ENCODE data around the gene RCOR1. TPM values are rescaled to one million over a fixed set of nuclear protein-coding genes. Genes with fewer than 3 reads are reported as not detected.

Gene RCOR1
- total RNA-seq = 10 to 100 TPM; 16.1 to 16.2 TPM

DNA sequence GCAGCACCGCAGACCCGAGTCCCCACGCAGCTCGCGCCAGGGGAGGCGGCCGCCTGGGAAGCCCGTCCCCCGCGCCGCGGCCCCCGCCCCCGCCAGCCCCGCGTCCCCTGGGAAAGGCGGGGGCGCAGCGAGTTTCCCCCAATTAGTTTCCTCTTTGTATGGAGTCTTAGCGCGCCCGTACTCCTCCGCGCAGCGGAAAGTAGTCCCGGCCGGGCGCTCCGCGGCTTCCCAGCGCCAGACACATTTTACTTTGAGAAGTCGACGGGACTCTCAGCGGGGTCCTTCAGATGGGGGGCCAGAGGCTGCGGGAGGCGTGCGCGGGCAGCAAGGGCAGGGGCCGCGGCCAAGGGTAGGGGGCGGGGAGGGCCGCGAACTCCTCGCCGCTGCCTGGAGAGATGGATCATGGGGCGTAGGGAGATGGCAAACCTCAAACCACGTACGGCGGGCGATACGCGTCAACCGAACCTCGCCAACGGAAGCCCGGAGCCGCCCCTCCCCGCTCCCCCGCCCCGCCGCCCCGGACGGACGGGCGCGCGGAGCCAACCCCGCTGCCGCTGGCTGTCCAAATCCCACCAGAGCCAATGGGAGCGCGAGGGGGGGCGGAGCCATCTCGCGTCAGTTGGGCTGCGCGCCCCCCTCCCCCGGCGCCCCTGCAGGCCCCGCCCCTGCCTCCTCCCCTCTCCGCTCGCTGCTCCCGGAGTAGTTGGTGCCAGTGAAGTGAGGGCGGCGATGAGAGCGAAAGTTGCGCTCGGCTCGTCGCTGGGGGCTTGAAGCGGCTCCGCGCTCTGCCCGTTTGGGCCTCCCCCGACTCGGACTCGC, at the start of gene RCOR1:
Gene RCOR1, plus strand, starts transcription at position 706 of the 819 bp plus-strand sequence. CDS start 238 bp downstream, outside the sequence.
- peak; percentile 93 for ATAC-seq
- POLR2A ChIA-PET = interaction anchor here (0.6 to 1.6 kb wide), 5 partner anchors 11 to 192 kb away, joined by 3 to 7 read pairs (median 3); no protein-coding TSS in a partner anchor

DNA sequence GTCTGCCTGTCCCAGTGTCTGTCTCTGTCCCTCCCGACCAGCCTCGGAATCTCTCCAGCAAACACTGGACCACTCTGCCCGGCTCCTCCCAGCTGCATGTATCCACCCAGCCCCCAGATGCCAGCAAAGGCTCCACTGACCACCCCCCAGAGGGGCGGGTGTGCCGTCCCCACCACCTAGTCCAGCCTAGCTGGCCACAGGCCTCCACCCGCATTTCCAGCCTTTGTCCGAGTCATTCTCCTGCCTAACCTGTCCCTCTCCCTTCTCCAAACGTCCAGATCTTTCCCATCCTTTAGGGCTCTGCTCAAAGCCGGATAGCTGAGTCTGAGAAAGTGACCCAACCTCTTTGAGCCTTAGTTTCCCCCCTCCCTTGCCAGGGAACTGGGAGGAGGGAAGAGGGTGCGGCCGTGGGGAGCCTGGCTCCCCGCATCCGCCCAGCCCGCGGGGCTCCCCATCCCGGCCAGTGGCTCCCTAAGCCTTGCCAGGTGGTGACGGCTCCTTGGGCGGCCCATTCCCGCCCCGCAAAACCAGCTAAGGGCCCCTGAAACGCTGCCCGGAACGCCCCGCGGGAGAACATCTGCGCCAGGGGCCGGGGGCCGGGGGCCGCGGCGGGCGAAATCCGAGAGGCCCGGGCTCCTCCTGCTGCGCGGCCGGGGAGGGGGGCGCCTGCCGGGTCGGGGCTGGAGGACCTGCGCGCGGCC, 48.3 kb upstream of the RCOR1 start:
- Mint-ChIP-seq H3K4me3 (no peak overlapping the region), H3K36me3 (ENCODE audit: low read depth) (no peaks in the 10 kb centered on the region), H3K9me3 (no peaks in the 10 kb centered on the region), H3K27me3 (peaks cover 26% of the 10 kb centered on the region), H3K4me1 (ENCODE audit: low read depth) (peaks cover 2% of the 10 kb centered on the region), H3K27ac (no peak overlapping the region)
- intact Hi-C loops (cut with micrococcal nuclease) = no loop called here
- ChIA-PET POLR2A (no interaction called here), CTCF (interaction anchor here (0.9 to 1.3 kb wide), 2 partner anchors 21 to 27 kb away, joined by 3 read pairs; no protein-coding TSS in a partner anchor)
- TF ChIP-seq, protein P1, sequence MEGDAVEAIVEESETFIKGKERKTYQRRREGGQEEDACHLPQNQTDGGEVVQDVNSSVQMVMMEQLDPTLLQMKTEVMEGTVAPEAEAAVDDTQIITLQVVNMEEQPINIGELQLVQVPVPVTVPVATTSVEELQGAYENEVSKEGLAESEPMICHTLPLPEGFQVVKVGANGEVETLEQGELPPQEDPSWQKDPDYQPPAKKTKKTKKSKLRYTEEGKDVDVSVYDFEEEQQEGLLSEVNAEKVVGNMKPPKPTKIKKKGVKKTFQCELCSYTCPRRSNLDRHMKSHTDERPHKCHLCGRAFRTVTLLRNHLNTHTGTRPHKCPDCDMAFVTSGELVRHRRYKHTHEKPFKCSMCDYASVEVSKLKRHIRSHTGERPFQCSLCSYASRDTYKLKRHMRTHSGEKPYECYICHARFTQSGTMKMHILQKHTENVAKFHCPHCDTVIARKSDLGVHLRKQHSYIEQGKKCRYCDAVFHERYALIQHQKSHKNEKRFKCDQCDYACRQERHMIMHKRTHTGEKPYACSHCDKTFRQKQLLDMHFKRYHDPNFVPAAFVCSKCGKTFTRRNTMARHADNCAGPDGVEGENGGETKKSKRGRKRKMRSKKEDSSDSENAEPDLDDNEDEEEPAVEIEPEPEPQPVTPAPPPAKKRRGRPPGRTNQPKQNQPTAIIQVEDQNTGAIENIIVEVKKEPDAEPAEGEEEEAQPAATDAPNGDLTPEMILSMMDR (IDR thresholded peaks at IDR 0.05) = no peak
- ATAC-seq = no peak
- no peak for DNase-seq

More for the DNA sequence above, at the start of gene RCOR1:
- intact Hi-C loops (cut with micrococcal nuclease) = loop anchor here (5.0 kb wide), 1 partner anchor 65 kb away; no protein-coding TSS in a partner anchor
- Mint-ChIP-seq H3K9me3 (no peaks in the 10 kb centered on the region), H3K36me3 (ENCODE audit: low read depth) (peaks cover 8% of the 10 kb centered on the region), H3K27me3 (no peaks in the 10 kb centered on the region), H3K27ac (peak within 1 kb of the TSS; percentile 95), H3K4me3 (peak within 1 kb of the TSS; percentile 79), H3K4me1 (ENCODE audit: low read depth) (peaks cover 29% of the 10 kb centered on the region)
- CTCF ChIA-PET = interaction anchor here (1.0 to 3.2 kb wide), 3 partner anchors 27 to 68 kb away, joined by 3 to 20 read pairs (median 7); no protein-coding TSS in a partner anchor
- TF ChIP-seq, protein P1 (IDR thresholded peaks at IDR 0.05) = no peak
- peak; percentile 98 for DNase-seq

DNA sequence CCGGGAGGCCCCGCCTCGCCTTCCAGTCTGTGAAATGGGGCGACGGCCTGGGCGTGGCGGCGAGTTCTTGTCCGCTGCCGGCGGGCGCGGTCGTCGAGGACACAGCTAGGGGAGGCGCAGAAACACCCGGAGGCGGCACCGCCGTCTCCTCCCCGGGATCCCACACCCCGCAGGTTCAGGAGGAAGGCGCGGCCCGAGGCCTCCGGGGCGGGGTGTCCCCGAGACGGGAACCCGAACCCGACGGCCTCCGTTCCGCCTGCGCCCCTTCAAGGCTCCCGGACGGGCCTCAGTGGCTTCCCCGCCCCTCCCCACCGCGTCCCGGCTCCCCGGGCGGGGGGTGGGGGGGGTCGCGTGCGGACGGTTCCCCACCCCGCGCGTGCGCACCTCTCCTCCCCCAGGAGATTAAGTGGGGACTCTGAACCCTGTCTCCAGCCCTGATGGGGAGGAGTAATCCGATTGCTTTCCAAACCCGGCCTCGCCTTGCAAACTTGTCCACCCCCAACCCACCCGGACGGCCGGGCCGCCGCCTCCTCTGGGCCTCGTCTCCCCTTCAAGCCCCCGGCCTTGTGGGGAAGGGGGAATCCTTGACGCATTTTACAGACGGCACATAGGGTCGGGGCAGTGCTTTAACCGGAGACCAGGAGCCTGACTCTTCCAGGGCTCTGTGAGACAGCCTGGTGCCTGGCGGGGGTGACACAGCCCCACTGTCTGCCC, 47.5 kb upstream of the RCOR1 start:
- ATAC-seq (peak; percentile 69), DNase-seq (peak; percentile 37)
- no peaks in the 10 kb centered on the region for H3K9me3 Mint-ChIP-seq
- H3K4me1 Mint-ChIP-seq (ENCODE audit: low read depth) = peaks cover 2% of the 10 kb centered on the region
- H3K27ac Mint-ChIP-seq = no peak overlapping the region
- H3K36me3 Mint-ChIP-seq (ENCODE audit: low read depth) = no peaks in the 10 kb centered on the region
- H3K27me3 Mint-ChIP-seq = peaks cover 26% of the 10 kb centered on the region
- H3K4me3 Mint-ChIP-seq = no peak overlapping the region
- ChIA-PET CTCF (interaction anchor here (1.3 kb wide), 1 partner anchor 22 kb away, joined by 3 read pairs; no protein-coding TSS in a partner anchor), POLR2A (no interaction called here)
- intact Hi-C loops (cut with micrococcal nuclease) = no loop called here
- TF ChIP-seq, protein P1 (IDR thresholded peaks at IDR 0.05) = no peak

DNA sequence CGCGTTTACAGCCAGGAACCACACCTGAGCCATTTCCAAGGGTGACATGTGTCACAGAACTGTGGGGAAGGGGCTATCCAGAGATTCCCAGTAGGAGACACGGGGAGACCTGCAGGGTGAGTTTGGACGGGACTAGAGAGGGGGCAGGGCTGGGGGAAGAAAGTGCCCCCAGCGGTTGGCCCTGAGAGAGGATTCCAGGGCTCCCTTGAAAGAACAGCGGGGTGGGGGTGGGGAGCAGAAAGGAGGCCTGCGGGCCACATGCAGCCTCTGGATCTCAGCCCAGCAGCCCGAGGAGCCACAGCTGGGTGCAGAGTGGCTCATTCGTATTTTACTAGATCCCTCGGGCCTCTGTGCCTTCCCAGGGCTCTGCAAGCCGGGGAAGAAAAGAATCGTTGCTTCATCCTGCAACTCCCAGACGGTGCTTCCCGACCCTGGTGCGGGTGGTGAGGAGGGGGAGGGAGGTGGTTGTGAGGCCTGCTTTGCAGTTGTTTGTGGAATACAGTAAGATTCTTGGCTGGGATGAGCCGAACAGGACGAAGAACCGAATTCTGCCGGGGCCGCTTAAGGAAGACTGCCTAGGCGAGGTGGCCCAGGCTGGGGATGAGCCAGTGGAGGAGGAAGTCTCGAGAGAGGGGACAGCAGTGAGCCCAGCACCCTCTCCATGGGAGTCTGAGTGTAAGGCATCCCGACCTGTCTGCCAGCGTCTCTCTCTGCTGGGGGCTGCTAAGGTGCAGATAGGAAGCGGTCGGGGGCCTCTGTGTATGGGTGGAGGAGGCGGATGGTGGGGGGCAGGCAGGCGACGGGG, 46.8 kb upstream of the RCOR1 start:
- CTCF ChIA-PET = no interaction called here
- DNase-seq (no peak), ATAC-seq (no peak)
- Mint-ChIP-seq H3K4me3 (no peak overlapping the region), H3K27me3 (peaks cover 26% of the 10 kb centered on the region), H3K4me1 (ENCODE audit: low read depth) (peaks cover 2% of the 10 kb centered on the region), H3K9me3 (no peaks in the 10 kb centered on the region), H3K36me3 (ENCODE audit: low read depth) (no peaks in the 10 kb centered on the region), H3K27ac (no peak overlapping the region)
- TF ChIP-seq, protein P1 (IDR thresholded peaks at IDR 0.05) = no peak
- intact Hi-C loops (cut with micrococcal nuclease) = no loop called here
- POLR2A ChIA-PET = no interaction called here
